ENCODE measurements around the gene GSTA2.

GRCh38 chr6:52746213-52746612 lies 17.1 kb downstream of the GSTA2 start:
- TF ChIP-seq, protein P1, sequence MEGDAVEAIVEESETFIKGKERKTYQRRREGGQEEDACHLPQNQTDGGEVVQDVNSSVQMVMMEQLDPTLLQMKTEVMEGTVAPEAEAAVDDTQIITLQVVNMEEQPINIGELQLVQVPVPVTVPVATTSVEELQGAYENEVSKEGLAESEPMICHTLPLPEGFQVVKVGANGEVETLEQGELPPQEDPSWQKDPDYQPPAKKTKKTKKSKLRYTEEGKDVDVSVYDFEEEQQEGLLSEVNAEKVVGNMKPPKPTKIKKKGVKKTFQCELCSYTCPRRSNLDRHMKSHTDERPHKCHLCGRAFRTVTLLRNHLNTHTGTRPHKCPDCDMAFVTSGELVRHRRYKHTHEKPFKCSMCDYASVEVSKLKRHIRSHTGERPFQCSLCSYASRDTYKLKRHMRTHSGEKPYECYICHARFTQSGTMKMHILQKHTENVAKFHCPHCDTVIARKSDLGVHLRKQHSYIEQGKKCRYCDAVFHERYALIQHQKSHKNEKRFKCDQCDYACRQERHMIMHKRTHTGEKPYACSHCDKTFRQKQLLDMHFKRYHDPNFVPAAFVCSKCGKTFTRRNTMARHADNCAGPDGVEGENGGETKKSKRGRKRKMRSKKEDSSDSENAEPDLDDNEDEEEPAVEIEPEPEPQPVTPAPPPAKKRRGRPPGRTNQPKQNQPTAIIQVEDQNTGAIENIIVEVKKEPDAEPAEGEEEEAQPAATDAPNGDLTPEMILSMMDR (IDR thresholded peaks at IDR 0.05): no peak
- TF ChIP-seq POLR2A (IDR thresholded peaks at IDR 0.05): no peak

Measured in thyroid gland (tissue), 4 donors.